Inferior parietal cortex (tissue), 1 donor: ENCODE data around the gene TLE3.
"Not testable (repeated sequence)": the region's sequence is repeated elsewhere in the genome, so short reads cannot be mapped to it uniquely, and the experiment has no call there.

Source experiments
- DNase-seq: peaks from one replicate; pipeline ENCODE4 v3.0.0-alpha.2; 2016; ENCODE audit errors: extremely low spot score

TLE3 gene

GRCh38 chr15:70097321-70098152, at the start of gene TLE3:
Gene TLE3, minus strand, starts transcription at chr15:70097917. Its CDS starts 1,119 bp downstream, at chr15:70096798.
- DNase-seq = peak; percentile 98

- no peak for DNase-seq
Measured at GRCh38 chr15:70147178-70147760, 49.6 kb upstream of the TLE3 start.

- DNase-seq = no peak
Measured at GRCh38 chr15:70146771-70147170, 49.1 kb upstream of the TLE3 start.

- DNase-seq = no peak
Measured at GRCh38 chr15:70146162-70146561, 48.4 kb upstream of the TLE3 start.

- no peak for DNase-seq
Measured at GRCh38 chr15:70145261-70145660, 47.5 kb upstream of the TLE3 start.

GRCh38 chr15:70142322-70143191, 44.8 kb upstream of the TLE3 start:
- DNase-seq = no peak

- DNase-seq = no peak
Measured at GRCh38 chr15:70142072-70142321, 44.3 kb upstream of the TLE3 start.

GRCh38 chr15:70141376-70142071, 43.8 kb upstream of the TLE3 start:
- no peak for DNase-seq

GRCh38 chr15:70140543-70141375, 43.0 kb upstream of the TLE3 start:
- no peak for DNase-seq

- DNase-seq = no peak
Measured at GRCh38 chr15:70140025-70140542, 42.4 kb upstream of the TLE3 start.

- DNase-seq = no peak
Measured at GRCh38 chr15:70137967-70138366, 40.2 kb upstream of the TLE3 start.

GRCh38 chr15:70137021-70137420, 39.3 kb upstream of the TLE3 start:
- not testable (repeated sequence) for DNase-seq

GRCh38 chr15:70133781-70134421, 36.2 kb upstream of the TLE3 start:
- DNase-seq = no peak

- DNase-seq = no peak
Measured at GRCh38 chr15:70133296-70133695, 35.6 kb upstream of the TLE3 start.

GRCh38 chr15:70132571-70132970, 34.9 kb upstream of the TLE3 start:
- DNase-seq = no peak

- no peak for DNase-seq
Measured at GRCh38 chr15:70132139-70132538, 34.4 kb upstream of the TLE3 start.

- no peak for DNase-seq
Measured at GRCh38 chr15:70128414-70129140, 30.9 kb upstream of the TLE3 start.

GRCh38 chr15:70127770-70128413, 30.2 kb upstream of the TLE3 start:
- DNase-seq = no peak

GRCh38 chr15:70127288-70127746, 29.6 kb upstream of the TLE3 start:
- DNase-seq = no peak
